C4-2B (cell line): Measurements from ENCODE around the gene SLAMF6.
"Not testable (repeated sequence)": the region's sequence is repeated elsewhere in the genome, so short reads cannot be mapped to it uniquely, and the experiment has no call there.

Experiments
- H3K27ac ChIP-seq: fragments of 450-650 bp; 2 replicates; pipeline ENCODE4 v1.5.1; 2017
- ZFX ChIP-seq: fragments of 450-650 bp; IDR thresholded peaks from 2 replicates; pipeline ENCODE4 v1.6.1; 2017
- TF ChIP-seq, protein P1 (sequence below): fragments of 450-650 bp; conservative IDR thresholded peaks from 2 replicates; pipeline ENCODE4 v1.5.1; 2017; ENCODE audit warnings: mild to moderate bottlenecking

The SLAMF6 gene

DNA sequence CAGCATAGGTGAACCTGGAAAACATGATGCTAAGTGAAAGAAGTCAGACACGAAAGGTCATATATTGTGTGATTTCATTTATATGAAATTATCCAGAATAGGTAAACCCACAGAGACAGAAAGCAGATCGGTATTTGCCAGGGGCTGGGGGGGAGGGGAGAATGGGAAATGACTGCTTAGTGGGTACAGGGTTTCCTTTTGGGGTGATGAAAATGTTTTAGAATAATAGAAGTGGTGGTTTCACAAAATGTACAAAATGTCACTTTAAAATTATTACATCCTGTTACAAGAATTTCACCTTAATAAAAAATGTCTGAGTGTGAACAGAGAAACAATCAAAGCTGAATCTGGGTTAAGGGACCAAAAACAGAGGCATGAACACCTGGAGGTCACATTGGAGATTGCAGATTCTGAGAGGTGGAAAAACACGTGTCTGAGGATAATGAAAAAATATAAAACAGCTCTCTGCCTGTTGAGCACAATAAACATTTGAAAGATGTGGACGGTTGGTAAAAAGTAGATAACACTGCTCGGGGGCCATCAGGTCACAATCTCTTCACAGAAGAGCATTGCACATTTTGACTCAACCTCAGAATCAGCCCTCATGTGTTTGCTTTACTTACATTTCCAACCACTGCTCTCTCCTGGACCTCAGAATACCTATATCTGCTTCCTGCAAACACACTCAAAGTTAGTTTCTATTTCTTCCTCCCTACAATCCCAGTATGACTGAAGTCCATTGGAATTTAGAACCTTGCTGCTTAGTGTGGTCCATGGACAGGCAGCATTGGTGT lies 3.2 kb downstream of the SLAMF6 start:
- no peak overlapping the region for H3K27ac ChIP-seq
- TF ChIP-seq, protein P1, sequence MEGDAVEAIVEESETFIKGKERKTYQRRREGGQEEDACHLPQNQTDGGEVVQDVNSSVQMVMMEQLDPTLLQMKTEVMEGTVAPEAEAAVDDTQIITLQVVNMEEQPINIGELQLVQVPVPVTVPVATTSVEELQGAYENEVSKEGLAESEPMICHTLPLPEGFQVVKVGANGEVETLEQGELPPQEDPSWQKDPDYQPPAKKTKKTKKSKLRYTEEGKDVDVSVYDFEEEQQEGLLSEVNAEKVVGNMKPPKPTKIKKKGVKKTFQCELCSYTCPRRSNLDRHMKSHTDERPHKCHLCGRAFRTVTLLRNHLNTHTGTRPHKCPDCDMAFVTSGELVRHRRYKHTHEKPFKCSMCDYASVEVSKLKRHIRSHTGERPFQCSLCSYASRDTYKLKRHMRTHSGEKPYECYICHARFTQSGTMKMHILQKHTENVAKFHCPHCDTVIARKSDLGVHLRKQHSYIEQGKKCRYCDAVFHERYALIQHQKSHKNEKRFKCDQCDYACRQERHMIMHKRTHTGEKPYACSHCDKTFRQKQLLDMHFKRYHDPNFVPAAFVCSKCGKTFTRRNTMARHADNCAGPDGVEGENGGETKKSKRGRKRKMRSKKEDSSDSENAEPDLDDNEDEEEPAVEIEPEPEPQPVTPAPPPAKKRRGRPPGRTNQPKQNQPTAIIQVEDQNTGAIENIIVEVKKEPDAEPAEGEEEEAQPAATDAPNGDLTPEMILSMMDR: no peak; the same call in 1 of the 2 replicates

DNA sequence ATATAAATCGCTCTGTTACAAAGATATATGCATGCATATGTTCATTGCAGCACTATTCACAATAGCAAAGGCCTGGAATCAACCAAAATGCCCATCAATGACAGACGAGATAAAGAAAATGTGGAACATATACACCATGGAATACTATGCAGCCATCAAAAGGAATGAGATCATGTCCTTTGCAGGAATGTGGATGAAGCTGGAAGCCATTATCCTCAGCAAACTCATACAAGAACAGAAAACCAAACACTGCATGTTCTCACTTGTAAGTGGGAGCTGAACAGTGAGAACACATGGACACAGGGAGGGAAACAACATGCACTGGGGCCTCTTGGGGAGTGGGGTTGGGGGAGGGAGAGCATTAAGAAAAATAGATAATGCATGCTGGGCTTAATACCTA lies 5.5 kb downstream of the SLAMF6 start:
- not testable (repeated sequence) for H3K27ac ChIP-seq

DNA sequence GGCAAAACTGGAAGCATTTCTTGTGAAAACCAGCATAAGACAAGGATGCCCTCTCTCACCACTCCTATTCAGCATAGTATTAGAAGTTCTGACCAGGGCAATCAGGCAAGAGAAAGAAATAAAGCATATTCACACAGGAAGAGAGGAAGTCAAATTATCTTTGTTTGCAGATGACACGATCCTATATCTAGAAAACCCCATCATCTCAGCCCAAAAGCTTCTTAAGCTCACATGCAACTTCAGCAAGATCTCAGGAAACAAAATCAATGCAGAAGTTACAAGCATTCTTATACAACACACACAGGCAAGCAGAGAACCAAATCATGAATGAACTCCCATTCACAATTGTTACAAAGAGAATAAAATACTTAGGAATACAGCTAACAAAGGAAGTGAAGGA lies 7.1 kb downstream of the SLAMF6 start:
- H3K27ac ChIP-seq: not testable (repeated sequence)

DNA sequence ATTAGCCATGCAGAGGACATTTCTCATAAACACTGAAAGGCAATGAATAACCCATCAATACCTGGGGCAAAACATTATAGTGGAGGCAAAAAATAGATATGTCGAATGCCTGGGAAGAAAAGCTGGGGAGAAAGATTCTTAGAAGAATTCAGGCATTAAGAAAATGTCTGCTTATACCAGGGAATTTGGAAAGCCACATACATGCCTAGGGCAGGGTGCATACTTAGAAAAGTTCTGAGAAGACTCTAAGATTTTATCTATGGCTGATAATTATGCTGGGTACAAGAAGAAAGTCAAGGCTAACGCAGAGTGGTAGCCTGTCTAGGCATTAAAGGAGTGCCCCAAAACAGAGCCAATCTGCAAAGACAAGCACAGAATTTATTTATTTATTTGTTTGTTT lies 18.4 kb downstream of the SLAMF6 start:
- H3K27ac ChIP-seq: no peak overlapping the region
- TF ChIP-seq ZFX: no peak
- TF ChIP-seq, protein P1: no peak

DNA sequence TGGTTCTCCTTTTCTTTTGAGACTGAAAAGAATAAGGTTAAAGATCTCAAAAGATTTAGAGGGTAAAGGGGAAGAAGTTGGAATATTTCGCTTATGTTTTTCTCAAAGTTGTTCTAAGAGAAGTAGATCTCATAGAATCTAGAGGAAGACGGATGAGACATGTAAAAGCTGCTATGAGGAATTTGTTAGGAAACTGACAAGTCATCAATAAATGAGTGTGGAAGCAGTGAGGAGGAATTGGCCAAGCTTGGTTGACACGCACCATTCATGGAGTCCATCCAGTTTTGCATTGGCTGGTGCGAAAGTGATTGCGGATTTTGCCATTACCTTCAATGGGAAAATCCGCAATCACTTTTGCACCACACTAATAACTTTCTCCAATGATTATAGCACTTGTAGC lies 20.0 kb downstream of the SLAMF6 start:
- no peak for TF ChIP-seq ZFX
- TF ChIP-seq, protein P1: no peak
- H3K27ac ChIP-seq: no peak overlapping the region

DNA sequence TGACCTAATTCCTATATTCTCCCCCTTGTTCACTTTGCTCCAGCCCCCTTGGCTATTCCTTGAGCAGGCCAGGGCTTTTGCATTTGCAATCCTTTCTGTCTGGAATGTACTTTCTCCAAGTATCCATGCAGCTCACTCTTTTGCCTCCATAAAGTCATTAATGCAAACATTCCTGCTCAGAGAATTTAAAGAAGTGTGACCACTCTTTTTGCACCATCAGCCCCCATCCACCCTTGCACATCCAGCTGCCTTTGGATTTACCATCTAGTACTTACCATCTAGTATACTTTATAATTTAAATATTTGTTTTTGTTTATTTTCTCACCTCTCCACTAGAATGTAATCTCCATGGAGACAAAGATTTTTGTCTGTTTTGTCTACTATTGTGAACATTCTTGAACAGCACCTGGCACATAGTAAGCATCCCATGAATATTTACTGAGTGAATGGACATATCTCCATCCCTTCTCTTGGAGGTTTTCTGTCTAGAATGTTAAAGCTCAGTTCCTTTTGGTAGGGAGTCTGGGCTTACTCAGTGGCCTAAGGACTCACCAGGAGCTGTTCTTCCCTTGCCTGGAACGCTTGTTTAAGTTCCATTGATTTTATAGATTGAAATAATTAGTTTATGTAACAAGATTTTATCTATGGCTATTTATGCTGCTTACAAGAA lies 22.6 kb downstream of the SLAMF6 start:
- TF ChIP-seq, protein P1: no peak
- TF ChIP-seq ZFX: no peak
- H3K27ac ChIP-seq: no peak overlapping the region

DNA sequence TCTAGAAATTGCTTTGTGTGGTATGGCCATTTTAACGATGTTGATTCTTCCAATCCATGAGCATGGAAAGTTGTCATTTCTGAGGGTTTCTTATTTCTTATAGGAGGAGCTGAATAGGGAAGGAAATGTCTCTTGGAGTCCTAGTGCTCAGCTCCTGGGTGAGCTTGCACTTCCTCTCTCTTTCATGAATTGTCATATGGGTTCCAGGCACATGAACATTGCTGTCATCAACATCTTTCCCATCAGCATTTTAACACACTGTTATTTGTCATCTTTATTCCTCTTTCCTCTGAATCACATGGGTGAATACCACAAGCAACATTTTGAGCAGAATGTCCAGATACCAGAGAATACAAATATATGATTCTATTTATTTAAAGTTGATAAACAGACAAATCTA lies 23.4 kb downstream of the SLAMF6 start:
- H3K27ac ChIP-seq: no peak overlapping the region
- no peak for TF ChIP-seq ZFX
- TF ChIP-seq, protein P1: no peak

DNA sequence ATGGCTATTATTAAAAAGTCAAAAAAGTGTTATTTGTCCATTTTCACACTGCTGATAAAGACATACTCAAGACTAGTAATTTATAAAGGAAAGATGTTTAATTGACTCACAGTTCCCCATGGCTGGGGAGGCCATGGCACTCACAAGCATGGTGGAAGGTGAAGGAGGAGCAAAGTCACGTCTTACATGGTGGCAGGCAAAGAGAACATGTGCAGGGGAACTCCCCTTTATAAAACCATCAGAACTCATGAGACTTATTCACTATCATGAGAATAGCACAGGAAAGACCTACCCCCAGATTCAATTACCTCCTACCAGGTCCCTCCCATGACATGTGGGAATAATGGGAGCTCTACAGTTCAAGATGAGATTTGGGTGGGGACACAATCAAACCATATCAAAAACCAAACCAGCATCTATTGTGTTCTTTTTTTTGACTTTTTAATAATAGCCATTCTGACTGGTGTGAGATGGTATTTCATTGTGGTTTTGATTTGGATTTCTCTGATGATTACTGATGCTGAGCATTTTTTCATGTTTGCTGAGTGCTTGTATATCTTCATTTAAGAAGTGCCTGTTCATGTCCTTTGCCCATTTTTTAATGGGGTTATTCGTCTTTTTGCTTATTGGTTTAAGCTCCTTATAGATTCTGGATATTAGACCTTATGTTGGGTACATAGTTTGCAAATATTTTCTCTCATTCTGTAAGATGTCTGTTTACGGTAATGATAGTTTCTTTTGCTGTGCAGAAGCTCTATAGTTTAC lies 24.6 kb downstream of the SLAMF6 start:
- not testable (repeated sequence) for H3K27ac ChIP-seq
